K562 (cell line): ENCODE results near the gene RAD1. TPM values are rescaled to one million over a fixed set of nuclear protein-coding genes. Genes with fewer than 3 reads are reported as not detected.

Experiments used
- ATAC-seq: fragments of 200-7000 bp; cut with Tn5 transposase; 3 replicates; pipeline ENCODE4 v1.9.1; 2020; ENCODE audit warnings: moderate library complexity
- BruUV-seq: library from RNA; stranded (reverse); fragments of 400-500 nt; replicated peaks from 2 replicates; lab custom pipeline; 2021; lab: Mats Ljungman, UMichigan
- CTCF ChIA-PET: fragments of 300-600 bp; formaldehyde crosslinking; extraction: SDS; loops from one replicate; lab custom pipeline; 2021; ENCODE audit warnings: low intra/inter-chr PET ratio; lab: Yijun Ruan, JAX
- POLR2A ChIA-PET: fragments of 300-600, 350-650 bp; sonication (Branson Sonifier 250); formaldehyde crosslinking; extraction: SDS; loops from one replicate; lab custom pipeline; 2021; ENCODE audit warnings: antibody characterized with exemption, inconsistent platforms; lab: Yijun Ruan, JAX
- DNase-seq, 4 experiments: peaks; one replicate each; pipeline versions ENCODE4 v3.0.0 to v3.0.0-alpha.2; 2011 to 2018; ENCODE audit warnings: low spot score in 3 of 4, mixed read lengths in 3 of 4; ENCODE audit errors: extremely low read depth in 1 of 4
- FAIRE-seq: peaks from 2 replicates; lab custom pipeline; 2011; peaks lifted over from hg19 to GRCh38; lab: Jason Lieb, UNC
- H2AFZ ChIP-seq: 2 replicates; pipeline ENCODE4 v1.6.0; 2011; ENCODE audit warnings: low read depth, low read length, control low read depth, inconsistent platforms
- H3K27ac ChIP-seq: fragments of 200-600 bp; 3 replicates; pipeline ENCODE4 v1.8.0; 2011; ENCODE audit warnings: low read depth, mild to moderate bottlenecking, control low read depth, inconsistent platforms, low read length, moderate library complexity, mixed read lengths; ENCODE audit errors: extremely low read depth
- H3K27me3 ChIP-seq, 2 experiments: fragments of 300-600 bp in 1 of 2; 2 replicates in 1 of 2; 3 replicates in 1 of 2; pipeline versions ENCODE4 v1.6.0 to v1.8.0; 2011; ENCODE audit warnings: inconsistent platforms in 2 of 2, low read length in 2 of 2, mild to moderate bottlenecking in 1 of 2, mixed read lengths in 1 of 2, moderate library complexity in 1 of 2; ENCODE audit not compliant: control insufficient read depth in 2 of 2, insufficient read depth in 2 of 2
- H3K36me3 ChIP-seq: fragments of 300-600 bp; 3 replicates; pipeline ENCODE4 v1.8.0; 2011; ENCODE audit warnings: mild to moderate bottlenecking, low read length, inconsistent platforms; ENCODE audit not compliant: control insufficient read depth, insufficient read depth
- H3K4me1 ChIP-seq, 2 experiments: fragments of 200-600 bp in 1 of 2; replicated peaks in 1 of 2; 2 replicates in 1 of 2; 3 replicates in 1 of 2; pipeline versions ENCODE4 v1.5.1 to v1.8.0; 2011; ENCODE audit warnings: inconsistent platforms in 2 of 2, low read length in 2 of 2, mild to moderate bottlenecking in 1 of 2, mixed read lengths in 1 of 2, moderate library complexity in 1 of 2; ENCODE audit not compliant: control insufficient read depth in 2 of 2, insufficient read depth in 2 of 2
- H3K4me2 ChIP-seq: 2 replicates; pipeline ENCODE4 v1.6.1; 2011; ENCODE audit warnings: low read length, control low read depth, inconsistent platforms, mixed read lengths; ENCODE audit not compliant: insufficient read depth
- H3K4me3 ChIP-seq: fragments of 200-600 bp; sonication (generic), shearing (Covaris generic); 2 replicates; pipeline ENCODE4 v1.5.1; 2016; ENCODE audit warnings: control low read depth, inconsistent platforms
- H3K79me2 ChIP-seq: fragments of 200-600 bp; 3 replicates; pipeline ENCODE4 v1.8.0; 2011; ENCODE audit warnings: low read length, inconsistent platforms; ENCODE audit not compliant: control insufficient read depth, insufficient read depth
- H3K9ac ChIP-seq, 2 experiments: 2 replicates each; pipeline versions ENCODE4 v1.6.0 to v1.6.1; 2011; ENCODE audit warnings: low read depth in 2 of 2, low read length in 2 of 2, control low read depth in 1 of 2, inconsistent platforms in 1 of 2, mild to moderate bottlenecking in 1 of 2, mixed read lengths in 1 of 2; ENCODE audit not compliant: insufficient read depth in 1 of 2
- H3K9me1 ChIP-seq: one replicate; pipeline ENCODE4 v1.6.0; 2011; ENCODE audit warnings: inconsistent platforms, mild to moderate bottlenecking, low read length, moderate library complexity; ENCODE audit not compliant: control insufficient read depth, insufficient read depth
- H3K9me3 ChIP-seq: replicated peaks from 2 replicates; pipeline ENCODE4 v1.5.1; 2011; ENCODE audit warnings: low read depth, low read length, inconsistent platforms; ENCODE audit not compliant: control insufficient read depth, insufficient read depth
- H4K20me1 ChIP-seq: replicated peaks from 2 replicates; pipeline ENCODE4 v1.6.1; 2011; ENCODE audit warnings: low read length, inconsistent platforms, mixed read lengths; ENCODE audit not compliant: control insufficient read depth, insufficient read depth
- ARID3A ChIP-seq: IDR thresholded peaks from 2 replicates; pipeline ENCODE4 v1.6.1; 2012; ENCODE audit warnings: low read depth, low read length, improper control_type of control experiment, borderline replicate concordance
- CBFB ChIP-seq: sonication (generic); formaldehyde crosslinking; IDR thresholded peaks from 2 replicates; pipeline ENCODE4 v1.4.0; 2020; ENCODE audit warnings: mild to moderate bottlenecking, missing genetic modification reagents
- EGR1 ChIP-seq: fragments of 450-650 bp; conservative IDR thresholded peaks from 2 replicates; pipeline ENCODE4 v1.6.1; 2017; ENCODE audit warnings: mild to moderate bottlenecking
- PRMT5 ChIP-seq: sonication (generic); formaldehyde crosslinking; IDR thresholded peaks from 2 replicates; pipeline ENCODE4 v1.5.0; 2020; ENCODE audit warnings: missing genetic modification reagents
- ZBTB8A ChIP-seq: fragments of 450-650 bp; IDR thresholded peaks from 2 replicates; pipeline ENCODE4 v1.6.1; 2018; ENCODE audit warnings: mild to moderate bottlenecking, moderate library complexity; ENCODE audit not compliant: partially characterized antibody
- ZNF24 ChIP-seq: fragments of 450-650 bp; IDR thresholded peaks from 2 replicates; pipeline ENCODE4 v1.6.1; 2016
- ZNF398 ChIP-seq: fragments of 250-450 bp; sonication (Bioruptor Pico); IDR thresholded peaks from 2 replicates; pipeline ENCODE4 v1.8.0; 2021; ENCODE audit warnings: moderate library complexity, mild to moderate bottlenecking, inconsistent platforms
- WGBS: fragments of 100-300 bp; shearing (Covaris generic); methylation state at CpG from one replicate; pipeline ENCODE4 v1.1.6; 2016; ENCODE audit warnings: low coverage, mixed read lengths; ENCODE audit not compliant: insufficient coverage; ENCODE audit errors: missing lambda C conversion rate; 5-methylcytosine and 5-hydroxymethylcytosine counted together
- in situ Hi-C: fragments of 300-500 bp; cut with MboI; formaldehyde crosslinking; loops from 4 replicates; pipeline ENCODE4 v1.15.0; 2018; ENCODE audit warnings: inconsistent platforms, mixed read lengths
- intact Hi-C: fragments of 100-400 bp; cut with micrococcal nuclease; formaldehyde crosslinking; loops from 2 replicates; pipeline ENCODE4 v1.14.2; 2022
- polyA plus RNA-seq, 8 experiments: library from polyadenylated mRNA; depleted of rRNA in 4 of 8; stranded (reverse) in 5 of 8; unstranded in 3 of 8; fragments of >200 nt; fragmentation: Nextera tagmentation in 2 of 8; fragmentation: Illumina TruSeq in 1 of 8; extraction: Ambion mirVana in 2 of 8; extraction: Trizol in 1 of 8; gene quantifications; 2 replicates each; pipeline versions ENCODE4 v1.2.1 to v1.2.3, GENCODE V29; 2011 to 2014; ENCODE audit warnings: inconsistent platforms in 1 of 8, missing spikeins in 1 of 8
- total RNA-seq, 7 experiments: library from RNA; depleted of rRNA in 6 of 7; stranded (reverse); fragments of >200 nt in 6 of 7; fragmentation: Illumina TruSeq in 2 of 7; extraction: Trizol in 2 of 7; gene quantifications; 2 replicates each; pipeline versions ENCODE4 v1.2.1 to v1.2.3, GENCODE V29; 2011 to 2021; ENCODE audit warnings: low replicate concordance in 1 of 7

The RAD1 gene
- total and polyA plus RNA-seq, 9 of the 15 experiments (the other 6 are each of a cell fraction or from before 2014, with no cell fraction given): 44.5 to 148 (median 60.8) TPM

- H4K20me1 ChIP-seq: no peaks in the 10 kb centered on the region
- no peak for FAIRE-seq
- POLR2A ChIA-PET: interaction anchor here (0.5 to 1.6 kb wide), 4 partner anchors 10 to 118 kb away, joined by 3 read pairs; no protein-coding TSS in a partner anchor
Measured at GRCh38 chr5:34859253-34859652, 56.1 kb downstream of the RAD1 start.

More at GRCh38 chr5:34859253-34859652, 56.1 kb downstream of the RAD1 start:
- Histone ChIP-seq H3K9me1 (no peaks in the 10 kb centered on the region), H3K9ac (no peak overlapping the region), H3K27me3 (no peaks in the 10 kb centered on the region), H3K4me3 (no peak overlapping the region), H3K27ac (no peak overlapping the region), H3K36me3 (no peaks in the 10 kb centered on the region), H3K4me2 (no peak overlapping the region), H3K9me3 (no peaks in the 10 kb centered on the region), H3K4me1 (no peaks in the 10 kb centered on the region; a peak in 1 of 5 replicates), H2AFZ (no peak overlapping the region), H3K79me2 (no peaks in the 10 kb centered on the region)
- no peak for ATAC-seq
- BruUV-seq: no TSS peak
- intact Hi-C loops (no loop called here), in situ Hi-C loops (no loop called here)
- DNase-seq: no peak
- WGBS: 32% methylated on average over 5 of the region's 5 CpGs
- CTCF ChIA-PET: no interaction called here
- TF ChIP-seq ARID3A (no peak), EGR1 (no peak), ZBTB8A (no peak), PRMT5 (CRISPR knock-in tag) (no peak), ZNF398 (CRISPR knock-in tag) (no peak), CBFB (CRISPR knock-in tag) (no peak), ZNF24 (no peak)
